Thyroid gland (tissue), 4 donors: ENCODE data around the gene GNPTG. TPM values are rescaled to one million over a fixed set of nuclear protein-coding genes. Genes with fewer than 3 reads are reported as not detected.

Experiments used
- DNase-seq, 2 donors: peaks; one replicate each; pipeline ENCODE4 v3.0.0-alpha.2; 2019
- H3K27ac ChIP-seq, 3 donors: fragments of 200-600 bp; sonication (generic); 1 replicate in 2 of 3; 2 replicates in 1 of 3; pipeline ENCODE4 v1.5.1; 2016 to 2019; ENCODE audit warnings: mild to moderate bottlenecking in 1 of 3, moderate library complexity in 1 of 3
- H3K27me3 ChIP-seq: fragments of 200-600 bp; sonication (generic); one replicate; pipeline ENCODE4 v1.5.1; 2019
- H3K36me3 ChIP-seq, 2 donors: fragments of 200-600 bp; sonication (generic); one replicate each; pipeline ENCODE4 v1.5.1; 2016 to 2019
- H3K4me1 ChIP-seq, 2 donors: fragments of 200-600 bp; sonication (generic); one replicate each; pipeline ENCODE4 v1.5.1; 2017 to 2019
- H3K4me3 ChIP-seq, 3 donors: fragments of 200-600 bp; sonication (generic); replicated peaks in 1 of 3; 1 replicate in 2 of 3; 2 replicates in 1 of 3; pipeline ENCODE4 v1.5.1; 2016; ENCODE audit warnings: mild to moderate bottlenecking in 1 of 3
- H3K9me3 ChIP-seq: fragments of 200-600 bp; sonication (generic); one replicate; pipeline ENCODE4 v1.5.1; 2017
- CTCF ChIP-seq, 6 experiments: fragments of 200-600 bp in 3 of 6; fragments of 450-650 bp in 3 of 6; sonication (generic) in 3 of 6; IDR thresholded peaks; one replicate each; pipeline ENCODE4 v1.5.1; 2016 to 2019; ENCODE audit warnings: antibody characterized with exemption in 6 of 6, mild to moderate bottlenecking in 2 of 6, inconsistent platforms in 1 of 6, moderate library complexity in 1 of 6
- POLR2A ChIP-seq, 2 donors: fragments of 450-650 bp; IDR thresholded peaks; one replicate each; pipeline ENCODE4 v1.6.1; 2017; ENCODE audit warnings: antibody characterized with exemption in 2 of 2, mild to moderate bottlenecking in 2 of 2, moderate library complexity in 1 of 2
- whole genome bisulfite sequencing, 2 donors: methylation state at CpG; one replicate each; pipeline ENCODE4 v1.1.5; 2017; 5-methylcytosine and 5-hydroxymethylcytosine counted together
- intact Hi-C: fragments of 100-400 bp; cut with DNase I; formaldehyde crosslinking; loops from one replicate; pipeline ENCODE4 v1.15.1; 2023
- total RNA-seq, 4 donors: library from RNA; depleted of rRNA; stranded (reverse); fragments of >200 nt; gene quantifications; one replicate each; pipeline ENCODE4 v1.2.3, GENCODE V29; 2016

GNPTG gene
- total RNA-seq, 4 donors from 2014 or later = 53.6 to 121 (median 70.0) TPM

- H3K9me3 ChIP-seq = no peaks in the 10 kb centered on the region
- TF ChIP-seq CTCF (IDR thresholded peaks at IDR 0.05) (no peak), POLR2A (IDR thresholded peaks at IDR 0.05) (no peak)
- no peak overlapping the region for H3K4me3 ChIP-seq
- no peak overlapping the region for H3K27ac ChIP-seq
- H3K36me3 ChIP-seq = peaks cover 79% of the 10 kb centered on the region in 2 donors
- no peaks in the 10 kb centered on the region for H3K27me3 ChIP-seq
- intact Hi-C loops = no loop called here
- 79 to 83% methylated on average over 9 of the region's 9 CpGs for WGBS, 2 donors
- no peak for DNase-seq
- no peaks in the 10 kb centered on the region for H3K4me1 ChIP-seq
Observed at GRCh38 chr16:1318268-1318545, 33.5 kb upstream of the GNPTG start.

- Histone ChIP-seq H3K9me3 (no peaks in the 10 kb centered on the region), H3K4me3 (no peak overlapping the region), H3K36me3 (peaks cover 84% of the 10 kb centered on the region in 2 donors), H3K27ac (no peak overlapping the region), H3K4me1 (no peaks in the 10 kb centered on the region), H3K27me3 (no peaks in the 10 kb centered on the region)
- WGBS, 2 donors = 92 to 94% methylated on average over 31 to 33 of the region's 33 CpGs
- DNase-seq = no peak
- TF ChIP-seq POLR2A (IDR thresholded peaks at IDR 0.05) = no peak
- TF ChIP-seq CTCF (IDR thresholded peaks at IDR 0.05) = no peak
- intact Hi-C loops = no loop called here
Observed at GRCh38 chr16:1319041-1319440, 32.7 kb upstream of the GNPTG start.

- Histone ChIP-seq H3K36me3 (peaks cover 83 to 84% of the 10 kb centered on the region in 2 donors), H3K9me3 (no peaks in the 10 kb centered on the region), H3K27me3 (no peaks in the 10 kb centered on the region), H3K27ac (no peak overlapping the region), H3K4me1 (no peaks in the 10 kb centered on the region), H3K4me3 (no peak overlapping the region)
- intact Hi-C loops = no loop called here
- no peak for DNase-seq
- TF ChIP-seq CTCF (IDR thresholded peaks at IDR 0.05) = no peak
- WGBS, 2 donors = 85 to 87% methylated on average over 12 of the region's 12 CpGs
Observed at GRCh38 chr16:1320097-1320496, 31.6 kb upstream of the GNPTG start.

GRCh38 chr16:1320658-1321240, 31.0 kb upstream of the GNPTG start:
- WGBS, 2 donors = 83 to 90% methylated on average over 11 to 20 of the region's 22 CpGs
- no peak for DNase-seq

GRCh38 chr16:1322407-1322806, 29.3 kb upstream of the GNPTG start:
- no peak overlapping the region for H3K4me3 ChIP-seq
- H3K36me3 ChIP-seq = peaks cover 65 to 68% of the 10 kb centered on the region in 2 donors
- no peaks in the 10 kb centered on the region for H3K9me3 ChIP-seq
- TF ChIP-seq POLR2A (IDR thresholded peaks at IDR 0.05) = no peak
- TF ChIP-seq CTCF (IDR thresholded peaks at IDR 0.05) = no peak
- H3K4me1 ChIP-seq = no peaks in the 10 kb centered on the region
- intact Hi-C loops = no loop called here
- DNase-seq = no peak
- H3K27ac ChIP-seq = no peak overlapping the region
- no peaks in the 10 kb centered on the region for H3K27me3 ChIP-seq
- 96 to 100% methylated on average over 8 of the region's 8 CpGs for WGBS, 2 donors

More at GRCh38 chr16:1320658-1321240, 31.0 kb upstream of the GNPTG start:
- TF ChIP-seq CTCF (IDR thresholded peaks at IDR 0.05) (no peak), POLR2A (IDR thresholded peaks at IDR 0.05) (no peak)
- H3K4me1 ChIP-seq = no peaks in the 10 kb centered on the region
- no peaks in the 10 kb centered on the region for H3K9me3 ChIP-seq
- H3K27me3 ChIP-seq = no peaks in the 10 kb centered on the region
- H3K27ac ChIP-seq = no peak overlapping the region
- H3K36me3 ChIP-seq = peaks cover 82 to 84% of the 10 kb centered on the region in 2 donors
- intact Hi-C loops = no loop called here
- no peak overlapping the region for H3K4me3 ChIP-seq
